T-helper 9 cell (primary cell): ENCODE measurements around the gene STX10.

ENCODE experiments used
- DNase-seq: peaks from one replicate; pipeline ENCODE4 v3.0.0-alpha.2; 2020

Gene STX10

DNA sequence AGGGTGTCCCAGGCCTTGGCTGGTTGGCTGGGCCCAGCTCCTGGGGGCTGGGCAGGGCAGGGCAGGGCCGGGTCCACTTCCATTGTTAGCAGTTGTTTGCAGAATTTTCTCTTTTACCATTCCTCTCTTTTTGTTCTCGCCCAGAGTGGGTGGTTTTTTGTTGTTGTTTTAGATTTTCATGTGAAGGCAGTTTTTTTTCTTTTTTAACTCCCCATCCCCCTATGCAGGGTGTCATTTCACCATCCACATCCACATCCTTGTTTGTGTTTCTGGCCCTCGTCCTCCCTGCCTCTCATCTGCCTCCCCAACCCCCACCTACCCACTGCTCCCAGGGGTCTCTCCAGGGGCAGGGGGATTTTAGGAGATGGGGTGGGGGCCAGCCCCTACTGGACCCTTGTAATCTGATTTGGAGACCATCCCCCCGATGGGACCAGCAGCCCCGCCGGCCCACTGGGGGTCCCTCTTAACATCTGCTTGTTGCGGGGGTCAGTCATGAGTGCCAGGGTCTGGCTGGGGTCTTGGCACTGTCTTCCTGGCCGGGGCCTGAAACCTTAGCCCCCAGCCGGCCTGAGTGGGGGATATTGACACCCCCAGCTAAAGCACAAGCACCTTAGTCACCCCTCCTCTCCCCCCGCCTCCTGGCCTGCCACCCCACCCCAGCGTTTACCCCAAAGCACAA, 10.4 kb downstream of the STX10 start:
- no peak for DNase-seq

- no peak for DNase-seq
Measured at GRCh38 chr19:13138916-13139198, 11.3 kb downstream of the STX10 start.

GRCh38 chr19:13138171-13138915, 11.8 kb downstream of the STX10 start:
- DNase-seq, result no peak

- DNase-seq, result no peak
Measured at GRCh38 chr19:13137290-13137794, 12.8 kb downstream of the STX10 start.

- no peak for DNase-seq
Measured at GRCh38 chr19:13135068-13136062, 14.8 kb downstream of the STX10 start.

DNA sequence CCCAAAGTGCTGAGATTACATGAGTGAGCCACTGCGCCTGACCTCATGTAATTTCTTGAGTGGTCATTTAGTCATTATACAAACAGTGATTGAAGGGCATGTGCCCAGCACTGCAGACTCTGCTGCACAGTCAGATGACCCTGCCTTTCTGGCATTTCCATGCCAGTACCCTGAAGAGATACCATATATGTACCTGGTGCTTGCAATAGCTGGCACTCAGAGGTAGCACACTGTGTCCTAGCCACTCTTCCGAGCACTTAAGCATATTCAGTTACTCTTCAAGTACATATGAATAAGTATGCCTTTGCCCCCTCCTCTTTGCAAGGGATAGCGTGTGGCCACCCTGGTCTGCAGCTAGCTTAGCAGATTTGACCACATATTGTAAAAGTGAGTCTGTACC, 15.5 kb downstream of the STX10 start:
- DNase-seq, result no peak

GRCh38 chr19:13133241-13133870, 16.8 kb downstream of the STX10 start:
- no peak for DNase-seq

DNA sequence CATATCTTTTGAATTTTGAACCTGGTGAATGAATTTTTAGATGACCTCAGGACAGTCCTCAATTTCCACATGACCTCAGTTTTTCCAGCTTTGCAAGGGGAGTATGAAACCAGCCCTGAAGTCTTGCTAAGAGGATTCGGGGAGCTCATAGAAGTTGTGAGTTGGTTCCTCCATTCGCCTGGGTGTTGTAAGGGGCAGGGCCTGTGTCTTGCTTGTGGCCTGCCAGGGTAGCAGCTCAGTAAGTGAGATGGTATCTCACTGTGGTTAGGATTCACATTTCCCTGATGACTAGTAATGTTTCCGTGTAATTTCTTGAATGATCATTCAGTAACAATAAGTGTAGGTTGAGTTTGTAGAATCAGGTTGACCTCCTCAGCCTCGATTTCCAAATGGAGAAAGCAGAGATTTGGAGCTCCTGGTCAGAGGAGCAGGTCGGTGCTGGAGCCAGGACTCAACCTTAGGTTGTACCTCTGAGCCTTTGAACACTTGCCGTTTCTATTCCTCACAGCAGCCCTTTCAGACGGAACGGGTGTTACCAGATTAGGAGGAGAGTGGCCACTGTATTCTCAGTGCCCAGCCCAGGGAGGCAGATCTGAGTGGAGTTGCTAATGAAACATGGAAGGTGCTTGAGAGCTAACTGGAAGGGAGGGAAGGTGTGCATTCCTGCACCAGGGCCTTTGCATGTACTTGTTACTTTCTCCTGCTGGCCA, 17.5 kb downstream of the STX10 start:
- no peak for DNase-seq

DNA sequence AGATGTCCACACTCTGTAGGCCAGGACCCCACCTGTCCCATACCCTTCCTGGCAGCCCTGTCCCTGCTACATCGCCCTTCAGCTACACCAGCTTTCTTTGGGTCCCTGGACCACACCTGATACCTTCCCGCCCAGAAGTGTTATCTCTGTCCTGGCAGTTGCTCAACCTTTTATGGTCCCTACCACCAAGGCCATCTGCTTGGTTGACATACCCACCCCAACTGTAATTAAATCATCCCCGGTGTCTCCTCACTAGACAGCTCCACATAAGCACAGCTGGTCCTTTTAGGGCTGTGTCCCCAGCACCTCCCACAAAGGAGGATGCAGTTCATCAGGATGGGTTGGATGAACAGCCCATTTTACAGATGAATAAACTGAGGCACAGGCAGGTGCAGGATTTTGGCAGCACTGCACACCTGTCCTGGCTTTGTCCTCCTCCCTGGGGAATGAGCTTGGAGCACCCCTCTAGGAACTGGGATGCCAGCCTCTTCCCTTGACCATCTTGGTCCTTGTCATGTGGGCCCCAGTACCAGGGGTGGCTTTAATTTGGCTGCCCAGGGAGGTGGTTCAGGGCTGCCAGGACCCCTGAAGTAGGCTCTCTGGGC, 19.2 kb downstream of the STX10 start:
- no peak for DNase-seq

GRCh38 chr19:13129384-13129783, 20.8 kb downstream of the STX10 start:
- no peak for DNase-seq

- no peak for DNase-seq
Measured at GRCh38 chr19:13128583-13128982, 21.6 kb downstream of the STX10 start.

DNA sequence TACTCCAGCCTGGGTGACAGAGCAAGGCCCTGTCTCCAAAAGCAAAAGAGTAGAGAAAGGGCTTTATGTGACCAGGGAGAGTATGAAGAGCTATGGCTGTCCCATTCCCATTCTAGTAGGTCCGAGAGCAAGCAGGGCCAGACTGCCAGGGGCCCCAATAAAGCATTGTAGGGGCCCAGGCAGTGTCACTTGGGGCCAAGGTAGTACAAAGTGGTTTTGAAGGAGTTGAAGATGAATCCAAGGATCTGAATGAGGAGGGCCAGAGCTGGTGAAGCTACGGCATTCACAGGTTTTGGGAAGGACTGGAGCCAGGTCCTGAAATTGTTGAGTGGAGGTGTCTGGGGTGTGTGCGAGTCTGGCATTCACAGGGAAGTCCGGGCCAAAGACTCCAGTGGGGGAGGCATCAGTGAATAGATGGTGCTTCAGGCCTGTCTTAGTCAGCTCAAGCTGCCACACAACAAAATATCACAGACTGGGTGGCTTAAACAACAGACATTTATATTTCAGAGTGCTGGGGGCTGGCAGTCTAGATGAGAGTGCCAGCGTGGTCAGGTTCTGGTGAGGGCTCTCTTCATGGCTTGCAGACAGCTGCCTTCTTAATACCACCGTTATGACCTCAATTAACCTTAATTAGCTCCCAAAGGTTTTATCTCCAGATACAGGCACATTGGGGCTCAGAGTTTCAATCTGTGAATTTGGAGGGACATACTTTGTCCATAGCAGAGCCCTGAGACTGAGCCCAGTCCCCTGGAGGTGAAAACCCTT, 22.2 kb downstream of the STX10 start:
- no peak for DNase-seq

- DNase-seq, result no peak
Measured at GRCh38 chr19:13127051-13127450, 23.1 kb downstream of the STX10 start.

DNA sequence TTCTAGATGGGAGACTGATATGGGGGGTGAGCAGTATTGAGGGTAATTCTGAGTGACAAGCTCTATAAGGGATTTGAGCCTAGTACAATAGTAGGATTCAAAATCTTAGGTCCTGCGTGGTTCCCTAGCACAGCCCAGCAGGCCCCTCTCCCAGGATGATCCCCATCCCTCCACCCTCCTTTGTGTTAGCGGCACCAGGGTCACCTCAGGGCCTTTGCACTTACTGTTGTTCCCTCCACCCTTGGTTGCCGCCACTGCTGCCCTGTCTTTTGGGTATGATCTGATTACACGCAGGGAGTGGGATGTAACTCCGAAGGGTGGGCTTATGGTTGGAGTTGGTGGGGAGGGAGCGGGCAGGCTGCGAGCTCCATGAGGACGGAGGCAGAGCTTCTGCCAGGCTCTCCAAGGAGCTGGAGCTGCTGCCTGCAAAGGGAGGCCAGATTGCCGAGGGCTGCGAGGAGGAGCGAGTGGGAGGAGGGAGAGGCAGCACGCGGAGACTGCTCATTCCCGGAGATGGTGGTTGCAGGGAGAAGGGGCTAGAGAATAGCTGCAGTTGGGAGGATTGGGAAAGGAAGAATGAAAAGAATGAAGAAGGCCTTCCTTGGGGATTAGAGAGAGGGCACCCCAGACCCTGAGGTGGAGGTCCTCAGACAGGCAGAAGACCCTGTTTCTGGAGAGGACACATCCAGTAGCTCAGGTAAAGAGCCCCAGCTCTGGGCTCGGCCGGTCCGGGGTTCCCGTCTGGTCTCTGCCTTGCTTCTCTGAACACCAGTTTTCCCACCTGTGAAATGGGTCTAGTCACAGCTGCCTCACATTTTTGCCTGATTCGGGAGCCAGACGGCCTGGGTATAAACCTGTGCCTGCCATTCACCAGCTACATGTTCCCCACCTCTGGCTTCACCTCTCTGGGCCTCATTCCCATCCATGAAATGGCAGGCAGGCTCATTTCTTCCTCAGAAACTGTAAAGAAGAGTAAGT, 26.9 kb downstream of the STX10 start:
- no peak for DNase-seq

DNA sequence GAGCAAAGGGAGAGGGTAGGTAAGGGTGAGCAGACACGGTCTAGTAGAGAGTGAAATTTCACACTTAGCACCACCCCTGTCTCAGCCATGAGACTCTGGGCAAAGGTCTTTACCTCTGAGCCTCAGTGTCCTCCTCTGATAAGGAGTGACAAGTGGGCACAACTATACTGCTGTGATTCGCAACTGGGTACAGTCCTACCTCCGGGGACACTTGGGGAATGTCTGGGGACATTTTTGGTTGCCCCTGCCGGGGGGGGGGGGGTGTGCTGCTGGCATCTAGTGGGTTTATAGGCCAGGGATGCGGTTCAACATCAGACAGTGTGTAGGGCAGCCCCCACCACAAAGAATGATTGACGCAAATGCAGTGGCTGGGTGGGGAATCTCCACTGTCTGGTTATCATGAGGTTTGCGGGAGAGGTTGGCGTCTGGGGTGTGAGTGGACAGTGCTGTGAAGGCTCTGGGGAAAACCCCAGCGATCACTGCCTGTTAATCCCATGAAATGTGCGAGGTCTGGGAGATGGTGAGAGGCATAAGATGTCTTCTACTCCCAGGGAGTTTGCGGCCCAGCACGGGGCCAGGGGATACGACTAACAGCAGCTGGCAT, 27.8 kb downstream of the STX10 start:
- no peak for DNase-seq

DNA sequence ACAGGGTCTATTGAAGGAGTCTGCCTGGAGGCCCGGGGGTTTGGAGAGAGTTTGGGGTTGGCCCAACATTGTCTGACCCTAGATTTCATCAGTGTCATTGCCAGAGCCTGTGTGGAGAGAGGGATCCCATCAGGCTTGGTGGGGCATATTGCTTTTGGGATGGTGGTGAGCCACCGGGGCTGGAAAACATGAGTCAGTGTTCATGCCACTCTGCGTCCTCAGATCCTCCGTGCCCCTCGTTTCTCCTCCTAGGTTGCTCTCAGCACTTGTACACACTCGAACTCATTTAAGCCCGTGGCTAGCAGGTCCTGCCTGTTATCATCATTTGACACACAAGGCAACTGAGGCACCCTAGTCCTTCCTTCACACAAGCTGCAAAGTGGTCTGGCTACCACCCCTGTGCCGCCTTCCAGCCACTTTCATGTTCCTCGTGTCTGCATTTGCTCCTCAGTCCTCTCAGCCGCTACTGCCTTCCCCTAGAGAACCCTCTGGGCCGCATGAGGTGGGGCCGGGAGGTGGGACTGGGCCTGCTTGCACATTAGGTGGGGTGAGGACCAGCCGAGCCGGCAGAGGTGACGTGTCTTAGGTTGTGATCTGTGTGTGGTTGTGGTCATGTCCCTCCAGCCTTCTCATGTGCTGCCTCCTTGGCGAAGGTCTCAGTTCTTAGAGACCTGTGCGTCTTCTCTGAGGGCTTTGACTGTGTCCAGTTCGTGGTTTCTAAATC, 28.5 kb downstream of the STX10 start:
- no peak for DNase-seq

GRCh38 chr19:13120817-13121216, 29.4 kb downstream of the STX10 start:
- no peak for DNase-seq

DNA sequence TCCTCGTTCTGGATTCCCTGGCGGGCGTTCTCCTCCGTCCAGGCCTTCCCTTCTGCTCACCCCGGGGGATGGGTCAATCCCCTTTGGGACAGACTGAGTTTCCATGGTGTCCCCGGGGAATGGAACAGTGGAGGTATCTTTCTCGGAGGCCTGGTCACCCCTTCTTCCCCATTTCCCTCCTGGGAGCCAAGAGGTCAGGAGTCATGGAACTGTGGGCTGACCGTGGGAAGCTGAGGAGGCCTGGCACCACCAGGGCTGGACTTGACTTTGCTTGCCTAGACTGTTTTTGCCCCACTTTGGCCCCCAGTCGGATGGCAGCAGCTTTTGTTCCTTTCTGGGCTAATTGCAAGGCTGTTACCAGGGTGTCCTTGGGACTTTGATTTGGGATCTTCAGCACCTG, 30.1 kb downstream of the STX10 start:
- DNase-seq, result no peak

GRCh38 chr19:13119627-13120026, 30.5 kb downstream of the STX10 start:
- no peak for DNase-seq
